GM19351 (cell line): ENCODE data around the gene SACM1L.

Experiments
- ATAC-seq: cut with Tn5 transposase; IDR thresholded peaks from one replicate; pipeline ENCODE4 v1.9.1; 2021; ENCODE audit warnings: mild to moderate bottlenecking, moderate library complexity; ENCODE audit not compliant: unreplicated experiment

SACM1L gene

DNA sequence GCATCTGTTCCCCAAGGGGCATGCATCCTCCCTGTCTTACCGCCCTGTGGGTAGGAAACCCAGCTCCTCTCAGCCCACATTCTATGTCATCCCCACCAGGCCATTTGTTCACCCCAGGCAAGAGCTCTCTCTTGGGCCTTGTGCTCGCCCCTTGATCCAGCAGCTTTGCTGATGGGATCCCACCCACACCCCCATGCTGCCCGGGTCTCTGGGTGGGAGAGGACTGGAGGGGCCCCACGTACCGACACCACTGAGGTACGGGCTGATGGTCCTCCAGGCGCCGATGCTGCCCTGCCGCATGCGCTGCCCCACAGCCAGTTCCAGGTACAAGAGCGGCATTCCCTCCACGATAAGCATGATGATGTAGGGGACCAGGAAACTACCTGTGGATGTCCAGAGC is 92.6 kb downstream of the SACM1L start:
- ATAC-seq: no peak

- no peak for ATAC-seq
Observed at GRCh38 chr3:45782381-45782780, 93.2 kb downstream of the SACM1L start.

GRCh38 chr3:45783667-45784066 is 94.5 kb downstream of the SACM1L start:
- no peak for ATAC-seq

GRCh38 chr3:45785605-45786150 is 96.5 kb downstream of the SACM1L start:
- no peak for ATAC-seq

- no peak for ATAC-seq
Observed at GRCh38 chr3:45786801-45787495, 97.8 kb downstream of the SACM1L start.

DNA sequence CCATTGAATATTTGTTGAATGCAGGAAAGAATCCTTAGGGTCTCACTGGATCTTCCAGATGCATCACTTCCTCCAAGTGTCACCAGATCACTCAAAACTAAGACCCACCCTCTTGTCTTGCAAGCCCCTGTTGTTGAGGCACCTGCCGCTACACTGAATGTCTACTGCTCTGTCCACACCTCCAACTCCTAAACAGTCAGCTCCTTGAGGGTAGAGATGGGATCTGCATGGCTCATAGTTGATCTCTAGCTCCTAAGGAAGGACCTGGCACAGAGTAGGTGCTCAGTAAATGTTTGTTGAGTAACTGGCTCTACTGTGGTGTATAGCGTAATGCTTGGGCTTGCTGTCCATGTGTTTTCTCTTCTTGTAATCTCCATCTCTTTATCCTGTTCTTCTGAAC is 98.4 kb downstream of the SACM1L start:
- ATAC-seq: no peak

- no peak for ATAC-seq
Observed at GRCh38 chr3:45789235-45789812, 100.1 kb downstream of the SACM1L start.

GRCh38 chr3:45790596-45790995 is 101.4 kb downstream of the SACM1L start:
- ATAC-seq: no peak

DNA sequence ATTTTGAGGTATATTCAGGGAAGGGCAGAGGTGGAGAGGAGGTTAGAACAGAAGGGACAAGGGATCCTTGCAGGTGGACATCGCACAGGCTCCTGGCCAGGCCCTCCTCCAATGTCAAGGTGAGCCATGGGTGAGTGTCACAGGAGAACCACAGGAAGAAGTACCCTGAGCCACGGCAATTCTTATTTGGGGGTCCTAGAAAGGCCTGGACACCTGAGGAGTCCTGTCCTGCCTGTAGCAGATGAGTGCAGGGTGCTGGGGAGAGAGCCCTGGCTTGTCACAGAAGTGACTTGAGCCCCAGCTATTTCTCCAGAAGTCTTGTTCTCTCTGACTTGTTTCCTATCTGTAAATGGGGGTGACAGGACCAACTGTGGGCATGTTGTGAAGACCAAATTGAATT is 102.8 kb downstream of the SACM1L start:
- no peak for ATAC-seq

DNA sequence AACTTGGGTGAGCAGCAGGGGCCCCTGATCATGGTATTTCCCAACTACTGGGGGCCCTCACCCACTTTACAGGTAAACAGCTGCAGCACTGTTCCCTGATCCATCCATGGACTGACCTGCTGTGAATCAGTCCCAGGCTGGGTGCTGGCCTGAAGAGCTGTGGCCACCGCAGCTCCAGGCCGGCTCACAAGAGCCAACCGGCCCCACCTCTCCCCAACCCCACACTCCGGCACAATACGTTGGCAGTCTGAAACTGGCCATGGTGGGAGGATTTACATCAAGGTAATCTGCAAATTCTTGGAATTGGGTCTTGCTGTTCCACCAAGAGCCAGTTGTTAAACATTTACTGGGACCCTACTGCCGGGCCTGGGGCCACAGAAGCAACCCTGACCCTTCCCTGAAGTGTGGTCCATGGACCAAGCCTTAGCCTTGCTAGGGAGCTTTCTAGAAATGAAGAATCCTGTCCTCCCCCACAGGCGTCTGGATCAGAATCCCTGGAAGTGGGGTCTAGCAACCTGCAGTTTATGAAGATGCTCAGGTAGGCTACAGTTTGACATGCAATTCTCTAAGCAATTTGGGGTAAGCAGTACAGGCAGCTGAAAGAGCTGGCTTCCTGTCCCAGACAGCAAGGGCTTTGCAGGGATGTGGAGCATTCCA is 103.4 kb downstream of the SACM1L start:
- no peak for ATAC-seq

GRCh38 chr3:45793482-45794176 is 104.4 kb downstream of the SACM1L start:
- no peak for ATAC-seq

DNA sequence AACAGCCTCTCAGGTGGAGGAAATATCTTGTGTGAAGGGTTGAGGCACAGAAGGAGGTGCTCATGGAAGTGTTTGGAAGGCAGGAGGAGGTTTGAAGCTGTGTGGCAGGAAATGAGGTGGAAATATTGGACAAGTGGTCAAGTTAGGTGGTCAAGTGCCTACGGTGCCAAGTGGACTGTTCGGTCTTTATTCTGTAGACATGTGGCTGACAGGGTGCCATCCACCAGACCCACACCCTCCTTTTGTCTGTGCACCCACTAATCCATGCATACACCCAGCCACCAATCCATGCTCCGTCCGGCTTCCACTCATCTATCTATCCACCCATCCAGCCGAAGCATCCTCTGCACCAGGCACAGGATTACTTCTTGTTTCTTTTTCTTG is 105.0 kb downstream of the SACM1L start:
- no peak for ATAC-seq

- ATAC-seq: no peak
Observed at GRCh38 chr3:45794660-45795059, 105.5 kb downstream of the SACM1L start.
